Measurements from ENCODE around the gene HSFX2.
"Not testable (repeated sequence)": the region's sequence is repeated elsewhere in the genome, so short reads cannot be mapped to it uniquely, and the experiment has no call there.

DNA sequence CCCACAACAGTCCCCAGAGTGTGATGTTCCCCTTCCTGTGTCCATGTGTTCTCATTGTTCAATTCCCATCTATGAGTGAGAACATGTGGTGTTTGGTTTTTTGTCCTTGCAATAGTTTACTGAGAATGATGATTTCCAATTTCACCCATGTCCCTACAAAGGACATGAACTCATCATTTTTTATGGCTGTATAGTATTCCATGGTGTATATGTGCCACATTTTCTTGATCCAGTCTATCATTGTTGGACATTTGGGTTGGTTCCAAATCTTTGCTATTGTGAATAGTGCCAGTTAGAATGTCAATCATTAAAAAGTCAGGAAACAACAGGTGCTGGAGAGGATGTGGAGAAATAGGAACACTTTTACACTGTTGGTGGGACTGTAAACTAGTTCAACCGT, 24.5 kb upstream of the HSFX2 start:
- TF ChIP-seq ZNF75A (CRISPR knock-in tag; IDR thresholded peaks at IDR 0.05); PHTF2 (CRISPR knock-in tag; IDR thresholded peaks at IDR 0.05); CHD1 (IDR thresholded peaks at IDR 0.05; ENCODE audit: low read length); TRIM24 (IDR thresholded peaks at IDR 0.05): not testable (repeated sequence)
- TF ChIP-seq, protein P1, sequence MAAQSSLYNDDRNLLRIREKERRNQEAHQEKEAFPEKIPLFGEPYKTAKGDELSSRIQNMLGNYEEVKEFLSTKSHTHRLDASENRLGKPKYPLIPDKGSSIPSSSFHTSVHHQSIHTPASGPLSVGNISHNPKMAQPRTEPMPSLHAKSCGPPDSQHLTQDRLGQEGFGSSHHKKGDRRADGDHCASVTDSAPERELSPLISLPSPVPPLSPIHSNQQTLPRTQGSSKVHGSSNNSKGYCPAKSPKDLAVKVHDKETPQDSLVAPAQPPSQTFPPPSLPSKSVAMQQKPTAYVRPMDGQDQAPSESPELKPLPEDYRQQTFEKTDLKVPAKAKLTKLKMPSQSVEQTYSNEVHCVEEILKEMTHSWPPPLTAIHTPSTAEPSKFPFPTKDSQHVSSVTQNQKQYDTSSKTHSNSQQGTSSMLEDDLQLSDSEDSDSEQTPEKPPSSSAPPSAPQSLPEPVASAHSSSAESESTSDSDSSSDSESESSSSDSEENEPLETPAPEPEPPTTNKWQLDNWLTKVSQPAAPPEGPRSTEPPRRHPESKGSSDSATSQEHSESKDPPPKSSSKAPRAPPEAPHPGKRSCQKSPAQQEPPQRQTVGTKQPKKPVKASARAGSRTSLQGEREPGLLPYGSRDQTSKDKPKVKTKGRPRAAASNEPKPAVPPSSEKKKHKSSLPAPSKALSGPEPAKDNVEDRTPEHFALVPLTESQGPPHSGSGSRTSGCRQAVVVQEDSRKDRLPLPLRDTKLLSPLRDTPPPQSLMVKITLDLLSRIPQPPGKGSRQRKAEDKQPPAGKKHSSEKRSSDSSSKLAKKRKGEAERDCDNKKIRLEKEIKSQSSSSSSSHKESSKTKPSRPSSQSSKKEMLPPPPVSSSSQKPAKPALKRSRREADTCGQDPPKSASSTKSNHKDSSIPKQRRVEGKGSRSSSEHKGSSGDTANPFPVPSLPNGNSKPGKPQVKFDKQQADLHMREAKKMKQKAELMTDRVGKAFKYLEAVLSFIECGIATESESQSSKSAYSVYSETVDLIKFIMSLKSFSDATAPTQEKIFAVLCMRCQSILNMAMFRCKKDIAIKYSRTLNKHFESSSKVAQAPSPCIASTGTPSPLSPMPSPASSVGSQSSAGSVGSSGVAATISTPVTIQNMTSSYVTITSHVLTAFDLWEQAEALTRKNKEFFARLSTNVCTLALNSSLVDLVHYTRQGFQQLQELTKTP (IDR thresholded peaks at IDR 0.05; ENCODE audit: low read depth in 1 of 2, partially characterized antibody in 2 of 2), result not testable (repeated sequence)
- TF ChIP-seq, protein P2, sequence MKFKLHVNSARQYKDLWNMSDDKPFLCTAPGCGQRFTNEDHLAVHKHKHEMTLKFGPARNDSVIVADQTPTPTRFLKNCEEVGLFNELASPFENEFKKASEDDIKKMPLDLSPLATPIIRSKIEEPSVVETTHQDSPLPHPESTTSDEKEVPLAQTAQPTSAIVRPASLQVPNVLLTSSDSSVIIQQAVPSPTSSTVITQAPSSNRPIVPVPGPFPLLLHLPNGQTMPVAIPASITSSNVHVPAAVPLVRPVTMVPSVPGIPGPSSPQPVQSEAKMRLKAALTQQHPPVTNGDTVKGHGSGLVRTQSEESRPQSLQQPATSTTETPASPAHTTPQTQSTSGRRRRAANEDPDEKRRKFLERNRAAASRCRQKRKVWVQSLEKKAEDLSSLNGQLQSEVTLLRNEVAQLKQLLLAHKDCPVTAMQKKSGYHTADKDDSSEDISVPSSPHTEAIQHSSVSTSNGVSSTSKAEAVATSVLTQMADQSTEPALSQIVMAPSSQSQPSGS (CRISPR knock-in tag; IDR thresholded peaks at IDR 0.05), result not testable (repeated sequence)
